Immature natural killer cell (primary cell): ENCODE results near the gene ZBTB43. TPM values are rescaled to one million over a fixed set of nuclear protein-coding genes. Genes with fewer than 3 reads are reported as not detected.

Experiments used
- DNase-seq, 3 donors: peaks; one replicate each; pipeline ENCODE4 v3.0.0; 2022; ENCODE audit warnings: mixed read lengths in 1 of 3
- H3K27ac Mint-ChIP-seq, 6 donors: one replicate each; pipeline ENCODE4 v1.8.0; 2020; ENCODE audit warnings: mixed read lengths in 6 of 6, mild to moderate bottlenecking in 5 of 6, inconsistent platforms in 4 of 6, moderate library complexity in 3 of 6
- H3K27me3 Mint-ChIP-seq, 3 donors: one replicate each; pipeline ENCODE4 v1.8.0; 2020 to 2021; ENCODE audit warnings: low read depth in 3 of 3, mild to moderate bottlenecking in 3 of 3, mixed read lengths in 3 of 3, moderate library complexity in 3 of 3, inconsistent platforms in 1 of 3
- H3K36me3 Mint-ChIP-seq, 3 donors: one replicate each; pipeline ENCODE4 v1.8.0; 2020; ENCODE audit warnings: mixed read lengths in 3 of 3, inconsistent platforms in 2 of 3, mild to moderate bottlenecking in 2 of 3
- H3K4me1 Mint-ChIP-seq, 2 donors: one replicate each; pipeline ENCODE4 v1.8.0; 2020; ENCODE audit warnings: inconsistent platforms in 2 of 2, mild to moderate bottlenecking in 2 of 2, mixed read lengths in 2 of 2, moderate library complexity in 1 of 2
- H3K4me3 Mint-ChIP-seq, 5 donors: one replicate each; pipeline ENCODE4 v1.8.0; 2020; ENCODE audit warnings: mild to moderate bottlenecking in 5 of 5, mixed read lengths in 5 of 5, inconsistent platforms in 3 of 5, moderate library complexity in 3 of 5
- H3K9me3 Mint-ChIP-seq, 6 donors: one replicate each; pipeline ENCODE4 v1.8.0; 2020; ENCODE audit warnings: mild to moderate bottlenecking in 6 of 6, mixed read lengths in 6 of 6, inconsistent platforms in 4 of 6, moderate library complexity in 3 of 6
- polyA plus RNA-seq, 3 donors: library from polyadenylated mRNA; unstranded; fragments of 300-500 nt; fragmentation: Illumina TruSeq; gene quantifications; one replicate each; pipeline ENCODE4 v1.2.3, GENCODE V29; 2021

ZBTB43 gene
- polyA plus RNA-seq, 3 donors from 2014 or later, result 7.0 to 14.6 (median 10.3) TPM

DNA sequence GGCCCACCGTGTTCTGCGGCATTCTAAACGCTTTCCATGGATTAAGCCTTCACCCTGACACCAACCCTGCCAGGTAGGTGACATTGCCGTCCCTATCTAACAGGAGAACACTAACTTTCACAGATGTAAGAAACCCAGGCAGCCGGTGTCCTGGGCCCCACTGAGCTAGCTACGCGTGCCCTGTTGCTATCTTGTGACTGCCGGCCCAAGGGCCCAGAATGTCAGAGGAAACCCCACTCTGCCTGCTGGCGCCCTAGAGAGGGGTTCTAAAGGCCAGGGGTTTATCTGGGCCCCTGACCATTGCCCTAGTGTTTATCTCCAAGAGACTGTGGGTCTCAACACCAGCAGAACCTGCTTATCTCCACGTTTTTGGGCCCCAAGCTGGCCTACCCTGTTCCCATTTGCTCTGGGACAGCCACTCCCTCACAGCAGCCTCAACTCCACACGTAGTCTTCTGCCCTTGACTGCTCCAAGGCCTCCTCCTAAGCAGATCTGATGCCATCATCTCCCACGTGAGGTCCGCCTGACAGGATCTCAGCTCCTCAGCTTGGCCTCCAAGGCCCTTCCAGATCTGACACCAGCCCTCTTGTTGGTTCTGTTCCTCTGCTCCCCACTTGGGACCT, 37.5 kb downstream of the ZBTB43 start:
- H3K27ac Mint-ChIP-seq, result peak overlapping the region in 3 of 6 donors; percentile 1 to 76 (median 31)
- H3K4me3 Mint-ChIP-seq, result no peak overlapping the region
- H3K27me3 Mint-ChIP-seq, result peaks cover 0 to 3% (median 2%) of the 10 kb centered on the region in 3 donors
- H3K4me1 Mint-ChIP-seq, result peaks cover 6 to 14% of the 10 kb centered on the region in 2 donors
- peaks cover 0 to 8% (median 0%) of the 10 kb centered on the region in 3 donors for H3K36me3 Mint-ChIP-seq
- no peak for DNase-seq
- no peaks in the 10 kb centered on the region for H3K9me3 Mint-ChIP-seq

GRCh38 chr9:126842977-126843799, 38.3 kb downstream of the ZBTB43 start:
- peak overlapping the region in 1 of 5 donors; percentile 9 for H3K4me3 Mint-ChIP-seq
- peaks cover 0 to 5% (median 0%) of the 10 kb centered on the region in 3 donors for H3K36me3 Mint-ChIP-seq
- H3K27me3 Mint-ChIP-seq, result peaks cover 1 to 3% (median 2%) of the 10 kb centered on the region in 3 donors
- H3K9me3 Mint-ChIP-seq, result no peaks in the 10 kb centered on the region
- no peak for DNase-seq
- H3K27ac Mint-ChIP-seq, result peak overlapping the region in 1 of 6 donors; percentile 76
- peaks cover 3 to 8% of the 10 kb centered on the region in 2 donors for H3K4me1 Mint-ChIP-seq

- Mint-ChIP-seq H3K4me1 (peaks cover under 1 to 2% of the 10 kb centered on the region in 2 donors), H3K27me3 (peaks cover 2 to 3% (median 3%) of the 10 kb centered on the region in 3 donors), H3K4me3 (no peak overlapping the region), H3K27ac (no peak overlapping the region), H3K9me3 (no peaks in the 10 kb centered on the region), H3K36me3 (peaks cover 0 to 2% (median 0%) of the 10 kb centered on the region in 3 donors)
- DNase-seq, result no peak
These were observed 39.2 kb downstream of the ZBTB43 start for GRCh38 chr9:126844085-126844484.

GRCh38 chr9:126847051-126847450, 42.2 kb downstream of the ZBTB43 start:
- H3K4me3 Mint-ChIP-seq, result no peak overlapping the region
- no peak overlapping the region for H3K27ac Mint-ChIP-seq
- H3K27me3 Mint-ChIP-seq, result peaks cover 3 to 10% (median 4%) of the 10 kb centered on the region in 3 donors
- H3K36me3 Mint-ChIP-seq, result no peaks in the 10 kb centered on the region
- DNase-seq, result no peak
- H3K4me1 Mint-ChIP-seq, result no peaks in the 10 kb centered on the region
- no peaks in the 10 kb centered on the region for H3K9me3 Mint-ChIP-seq

GRCh38 chr9:126849591-126850225, 44.9 kb downstream of the ZBTB43 start:
- no peaks in the 10 kb centered on the region for H3K4me1 Mint-ChIP-seq
- H3K4me3 Mint-ChIP-seq, result no peak overlapping the region
- H3K9me3 Mint-ChIP-seq, result no peaks in the 10 kb centered on the region
- peaks cover 3 to 22% (median 6%) of the 10 kb centered on the region in 3 donors for H3K27me3 Mint-ChIP-seq
- no peak for DNase-seq
- no peaks in the 10 kb centered on the region for H3K36me3 Mint-ChIP-seq
- no peak overlapping the region for H3K27ac Mint-ChIP-seq

- Mint-ChIP-seq H3K36me3 (no peaks in the 10 kb centered on the region), H3K27me3 (peaks cover 3 to 33% (median 4%) of the 10 kb centered on the region in 3 donors), H3K4me1 (no peaks in the 10 kb centered on the region), H3K9me3 (no peaks in the 10 kb centered on the region), H3K4me3 (no peak overlapping the region), H3K27ac (no peak overlapping the region)
- DNase-seq, result no peak
These were observed 46.5 kb downstream of the ZBTB43 start for GRCh38 chr9:126851286-126851880.

DNA sequence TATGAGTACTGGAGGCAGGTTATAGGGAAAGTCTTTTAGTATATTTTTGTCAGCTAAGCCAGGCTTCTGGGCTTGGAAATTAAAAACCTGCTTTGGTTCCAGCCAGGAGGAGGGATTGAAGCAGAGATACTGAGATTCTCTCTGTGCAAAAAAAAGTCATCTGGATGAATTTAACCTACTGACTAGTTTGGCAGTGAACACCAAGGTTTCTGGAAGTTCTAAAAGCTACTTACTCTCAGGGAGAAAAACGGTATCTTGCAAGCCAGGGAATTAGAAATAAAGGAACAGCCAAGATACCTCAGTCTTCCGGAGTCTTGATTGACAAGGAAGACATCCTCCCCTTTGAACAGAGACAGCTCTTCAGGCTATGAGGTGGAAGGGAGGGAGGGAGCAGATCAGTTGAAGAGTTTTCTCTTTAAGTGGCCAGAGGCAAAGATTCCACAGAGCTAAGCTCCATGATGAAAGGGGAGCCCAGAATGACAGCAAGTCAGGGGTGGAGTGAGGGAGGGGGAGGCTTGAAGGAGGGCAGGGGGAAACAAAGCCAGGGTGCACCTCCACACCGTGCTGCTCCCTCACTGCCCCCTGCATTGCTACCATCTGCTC, 47.3 kb downstream of the ZBTB43 start:
- H3K36me3 Mint-ChIP-seq, result no peaks in the 10 kb centered on the region
- peaks cover 0 to 33% (median 4%) of the 10 kb centered on the region in 3 donors for H3K27me3 Mint-ChIP-seq
- no peaks in the 10 kb centered on the region for H3K9me3 Mint-ChIP-seq
- no peak overlapping the region for H3K27ac Mint-ChIP-seq
- DNase-seq, result no peak
- H3K4me1 Mint-ChIP-seq, result no peaks in the 10 kb centered on the region
- H3K4me3 Mint-ChIP-seq, result no peak overlapping the region

GRCh38 chr9:126853667-126854066, 48.8 kb downstream of the ZBTB43 start:
- no peak overlapping the region for H3K27ac Mint-ChIP-seq
- no peak for DNase-seq
- no peaks in the 10 kb centered on the region for H3K9me3 Mint-ChIP-seq
- no peaks in the 10 kb centered on the region for H3K4me1 Mint-ChIP-seq
- no peaks in the 10 kb centered on the region for H3K36me3 Mint-ChIP-seq
- peaks cover 0 to 35% (median 7%) of the 10 kb centered on the region in 3 donors for H3K27me3 Mint-ChIP-seq
- H3K4me3 Mint-ChIP-seq, result no peak overlapping the region

DNA sequence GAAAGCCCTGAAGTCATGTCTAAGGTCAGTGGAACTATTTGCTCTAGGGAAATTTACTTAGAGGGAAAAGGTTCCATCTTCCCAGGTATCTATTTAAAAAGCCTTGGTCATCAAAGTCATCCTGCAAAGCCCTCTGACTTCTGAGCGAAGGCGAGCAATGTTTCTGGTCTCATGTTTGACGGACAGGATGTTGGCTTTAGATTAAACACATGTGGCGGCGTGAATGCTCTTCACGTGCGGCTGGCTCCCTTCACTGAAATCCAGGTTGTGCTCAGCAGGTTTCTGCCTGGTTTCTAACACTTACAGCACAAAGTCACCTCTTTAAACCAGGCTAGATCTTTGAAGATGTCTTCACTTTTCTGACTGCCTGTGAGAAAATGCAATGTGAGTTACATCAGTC, 49.9 kb downstream of the ZBTB43 start:
- H3K4me1 Mint-ChIP-seq, result peaks cover under 1 to 6% of the 10 kb centered on the region in 2 donors
- H3K9me3 Mint-ChIP-seq, result no peaks in the 10 kb centered on the region
- no peaks in the 10 kb centered on the region for H3K36me3 Mint-ChIP-seq
- no peak for DNase-seq
- H3K4me3 Mint-ChIP-seq, result no peak overlapping the region
- peaks cover 1 to 35% (median 7%) of the 10 kb centered on the region in 3 donors for H3K27me3 Mint-ChIP-seq
- H3K27ac Mint-ChIP-seq, result no peak overlapping the region

GRCh38 chr9:126856326-126856877, 51.6 kb downstream of the ZBTB43 start:
- Mint-ChIP-seq H3K27ac (peak overlapping the region in 1 of 6 donors; percentile 46), H3K4me1 (peaks cover 6 to 12% of the 10 kb centered on the region in 2 donors), H3K9me3 (no peaks in the 10 kb centered on the region), H3K36me3 (no peaks in the 10 kb centered on the region), H3K27me3 (peaks cover 4 to 33% (median 8%) of the 10 kb centered on the region in 3 donors), H3K4me3 (no peak overlapping the region)
- no peak for DNase-seq

DNA sequence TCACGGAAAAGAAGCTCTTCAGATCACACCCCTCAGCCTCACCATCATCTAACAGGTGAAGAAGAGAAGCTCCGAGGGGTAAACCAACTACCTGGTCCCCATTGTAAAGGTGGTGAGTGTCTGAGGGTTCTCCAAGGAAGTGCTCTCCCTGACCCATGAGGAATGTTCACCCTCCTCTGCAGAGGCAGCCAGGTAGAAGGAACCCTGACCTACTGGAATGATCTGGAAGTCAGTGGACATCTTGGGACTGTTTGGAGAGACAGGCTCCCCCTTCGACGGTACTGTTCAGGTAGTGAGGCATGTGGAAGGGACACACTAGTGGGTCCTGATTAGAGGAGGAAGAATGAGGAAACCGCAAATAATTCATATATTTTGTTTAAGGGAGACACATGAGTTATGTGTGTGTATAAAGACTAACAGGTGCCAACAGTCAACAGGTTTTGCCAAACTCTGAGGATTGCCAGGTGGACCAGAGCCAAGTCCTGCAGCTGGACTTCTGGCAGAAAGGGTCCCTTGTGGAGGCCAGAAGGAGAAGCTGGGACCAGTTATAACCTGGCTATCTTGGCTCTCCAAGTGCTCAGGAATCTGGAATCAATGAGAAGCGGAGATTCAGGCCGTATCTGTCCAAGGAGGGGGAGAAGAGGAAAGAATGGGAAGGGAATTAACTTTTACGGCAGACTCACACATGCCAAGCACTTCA, 52.6 kb downstream of the ZBTB43 start:
- Mint-ChIP-seq H3K27me3 (peaks cover 4 to 25% (median 10%) of the 10 kb centered on the region in 3 donors), H3K4me1 (peaks cover 16 to 23% of the 10 kb centered on the region in 2 donors), H3K36me3 (no peaks in the 10 kb centered on the region), H3K27ac (no peak overlapping the region), H3K4me3 (peak overlapping the region in 2 of 5 donors; percentile 9 to 56), H3K9me3 (no peaks in the 10 kb centered on the region)
- no peak for DNase-seq

GRCh38 chr9:126859111-126859510, 54.3 kb downstream of the ZBTB43 start:
- peaks cover 24 to 40% of the 10 kb centered on the region in 2 donors for H3K4me1 Mint-ChIP-seq
- no peaks in the 10 kb centered on the region for H3K9me3 Mint-ChIP-seq
- peak overlapping the region; percentile 84 to 89 (median 84) for H3K4me3 Mint-ChIP-seq
- no peaks in the 10 kb centered on the region for H3K36me3 Mint-ChIP-seq
- H3K27me3 Mint-ChIP-seq, result peaks cover 4 to 15% (median 10%) of the 10 kb centered on the region in 3 donors
- no peak for DNase-seq
- H3K27ac Mint-ChIP-seq, result peak overlapping the region in 4 of 6 donors; percentile 15 to 88 (median 60)
